Measurements from ENCODE around the gene LRP8.
A peak's percentile ranks its signal among the peaks of the same experiment; 100 is the strongest.

LRP8 gene

GRCh38 chr1:53297195-53297594 is 30.7 kb downstream of the LRP8 start:
- Histone ChIP-seq H4K20me1 (ENCODE audit: insufficient read depth) (peaks cover 18% of the 10 kb centered on the region), H3K4me1 (ENCODE audit: low read depth, poor library complexity, severe bottlenecking) (peaks cover 47% of the 10 kb centered on the region), H3K4me3 (IDR thresholded peaks at IDR 0.05; ENCODE audit: insufficient read depth, low read depth, low read length) (no peak overlapping the region), H3K27me3 (ENCODE audit: insufficient read depth, low read depth) (no peaks in the 10 kb centered on the region), H3K9ac (no peak overlapping the region), H3K36me3 (ENCODE audit: insufficient read depth) (no peaks in the 10 kb centered on the region), H2AFZ (ENCODE audit: low read depth) (no peak overlapping the region), H3K4me2 (no peak overlapping the region), H3K79me2 (ENCODE audit: insufficient read depth, low read depth) (peaks cover 89% of the 10 kb centered on the region), H3K27ac (no peak overlapping the region)
- TF ChIP-seq, protein P1, sequence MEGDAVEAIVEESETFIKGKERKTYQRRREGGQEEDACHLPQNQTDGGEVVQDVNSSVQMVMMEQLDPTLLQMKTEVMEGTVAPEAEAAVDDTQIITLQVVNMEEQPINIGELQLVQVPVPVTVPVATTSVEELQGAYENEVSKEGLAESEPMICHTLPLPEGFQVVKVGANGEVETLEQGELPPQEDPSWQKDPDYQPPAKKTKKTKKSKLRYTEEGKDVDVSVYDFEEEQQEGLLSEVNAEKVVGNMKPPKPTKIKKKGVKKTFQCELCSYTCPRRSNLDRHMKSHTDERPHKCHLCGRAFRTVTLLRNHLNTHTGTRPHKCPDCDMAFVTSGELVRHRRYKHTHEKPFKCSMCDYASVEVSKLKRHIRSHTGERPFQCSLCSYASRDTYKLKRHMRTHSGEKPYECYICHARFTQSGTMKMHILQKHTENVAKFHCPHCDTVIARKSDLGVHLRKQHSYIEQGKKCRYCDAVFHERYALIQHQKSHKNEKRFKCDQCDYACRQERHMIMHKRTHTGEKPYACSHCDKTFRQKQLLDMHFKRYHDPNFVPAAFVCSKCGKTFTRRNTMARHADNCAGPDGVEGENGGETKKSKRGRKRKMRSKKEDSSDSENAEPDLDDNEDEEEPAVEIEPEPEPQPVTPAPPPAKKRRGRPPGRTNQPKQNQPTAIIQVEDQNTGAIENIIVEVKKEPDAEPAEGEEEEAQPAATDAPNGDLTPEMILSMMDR (conservative IDR thresholded peaks at IDR 0.05; ENCODE audit: low read depth, low read length), result no peak

DNA sequence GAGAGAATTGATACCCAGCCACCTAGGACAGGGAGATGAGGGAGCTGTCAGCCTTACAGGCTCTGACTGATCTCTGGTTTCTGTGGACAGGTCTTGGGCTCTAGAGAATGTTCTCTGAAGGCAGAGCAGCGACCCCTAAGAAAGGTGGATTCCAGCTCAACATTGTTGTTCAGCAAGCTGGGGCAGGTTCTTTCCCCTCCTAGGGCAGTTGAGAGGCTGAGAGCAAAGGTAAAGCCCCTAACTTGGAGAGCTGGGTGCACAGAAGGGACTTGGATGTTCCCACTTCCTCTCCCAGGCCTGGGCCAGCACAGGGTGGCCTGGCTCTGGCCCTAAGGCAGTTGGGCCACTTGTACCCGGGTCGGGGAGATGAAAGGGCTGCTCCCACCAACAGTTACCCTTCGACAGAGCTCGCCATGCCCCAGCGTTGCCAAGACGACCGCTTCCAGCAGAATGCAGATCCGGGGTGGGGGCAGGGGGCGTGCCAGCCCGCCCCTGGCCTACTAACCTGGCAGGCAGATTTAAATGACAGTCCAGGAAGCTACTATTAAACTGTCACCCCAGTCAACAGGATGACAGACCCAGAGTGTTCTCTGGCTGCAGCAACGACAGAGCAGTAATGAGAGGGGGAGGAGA is 31.6 kb downstream of the LRP8 start:
- no peak overlapping the region for H3K4me2 ChIP-seq
- no peak overlapping the region for H3K4me3 ChIP-seq (IDR thresholded peaks at IDR 0.05; ENCODE audit: insufficient read depth, low read depth, low read length)
- H2AFZ ChIP-seq (ENCODE audit: low read depth), result no peak overlapping the region
- peaks cover 16% of the 10 kb centered on the region for H4K20me1 ChIP-seq (ENCODE audit: insufficient read depth)
- H3K27me3 ChIP-seq (ENCODE audit: insufficient read depth, low read depth), result no peaks in the 10 kb centered on the region
- no peak overlapping the region for H3K9ac ChIP-seq
- no peaks in the 10 kb centered on the region for H3K36me3 ChIP-seq (ENCODE audit: insufficient read depth)
- peaks cover 90% of the 10 kb centered on the region for H3K79me2 ChIP-seq (ENCODE audit: insufficient read depth, low read depth)
- TF ChIP-seq, protein P1 (conservative IDR thresholded peaks at IDR 0.05; ENCODE audit: low read depth, low read length), result no peak
- H3K4me1 ChIP-seq (ENCODE audit: low read depth, poor library complexity, severe bottlenecking), result peaks cover 47% of the 10 kb centered on the region
- H3K27ac ChIP-seq, result no peak overlapping the region

DNA sequence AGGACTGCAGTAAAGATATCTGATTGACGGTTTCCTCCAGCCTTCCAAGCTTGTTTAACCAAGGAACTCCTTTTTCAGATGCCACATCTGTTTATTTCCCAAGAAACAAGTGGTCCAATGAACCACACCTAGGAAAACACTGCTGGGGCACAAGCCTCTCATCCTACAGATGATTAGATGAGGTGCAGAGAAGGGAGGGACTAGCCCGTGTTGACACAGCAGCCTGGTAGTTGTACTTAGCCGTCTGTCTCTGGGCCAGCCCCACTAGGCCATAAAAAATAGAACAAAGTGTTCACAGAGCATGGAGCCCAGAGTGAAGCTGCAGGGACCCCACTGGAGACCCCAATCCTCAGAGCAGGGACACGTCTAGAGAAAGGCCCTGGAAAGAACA is 32.1 kb downstream of the LRP8 start:
- H3K4me2 ChIP-seq, result no peak overlapping the region
- H3K27ac ChIP-seq, result no peak overlapping the region
- TF ChIP-seq, protein P1 (conservative IDR thresholded peaks at IDR 0.05; ENCODE audit: low read depth, low read length), result no peak

DNA sequence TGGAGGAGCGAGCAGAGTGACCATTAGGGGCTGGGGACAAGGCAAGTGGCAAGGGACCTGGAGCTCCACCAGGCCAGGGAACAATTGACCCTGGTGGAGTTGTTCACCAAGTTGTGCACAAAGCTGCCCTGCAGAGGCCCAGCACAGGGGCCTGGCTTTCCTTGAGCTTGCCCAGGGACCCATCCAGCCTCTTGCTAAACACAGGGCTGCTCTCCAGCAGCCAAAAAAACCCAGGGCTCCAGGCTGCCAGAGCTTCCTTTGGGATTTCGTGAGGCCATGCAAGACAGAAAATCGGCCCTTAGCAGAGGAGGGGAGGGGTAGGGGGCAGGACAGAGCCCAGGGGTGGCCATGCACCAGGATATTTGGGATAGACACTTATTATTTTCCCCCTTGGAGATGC is 32.6 kb downstream of the LRP8 start:
- Histone ChIP-seq H3K79me2 (ENCODE audit: insufficient read depth, low read depth) (peaks cover 80% of the 10 kb centered on the region), H3K4me1 (ENCODE audit: low read depth, poor library complexity, severe bottlenecking) (peaks cover 47% of the 10 kb centered on the region), H4K20me1 (ENCODE audit: insufficient read depth) (peaks cover 15% of the 10 kb centered on the region), H3K4me3 (IDR thresholded peaks at IDR 0.05; ENCODE audit: insufficient read depth, low read depth, low read length) (no peak overlapping the region), H3K4me2 (peak overlapping the region; percentile 17; the same call in 1 of the 2 replicates), H2AFZ (ENCODE audit: low read depth) (no peak overlapping the region), H3K27me3 (ENCODE audit: insufficient read depth, low read depth) (no peaks in the 10 kb centered on the region), H3K36me3 (ENCODE audit: insufficient read depth) (0 out of 2 replicates have a peak, but pooled peaks cover 4% of the 10 kb centered on the region), H3K27ac (no peak overlapping the region), H3K9ac (no peak overlapping the region)
- TF ChIP-seq, protein P1 (conservative IDR thresholded peaks at IDR 0.05; ENCODE audit: low read depth, low read length), result no peak

More for the DNA sequence above, 32.1 kb downstream of the LRP8 start:
- H2AFZ ChIP-seq (ENCODE audit: low read depth), result no peak overlapping the region
- no peak overlapping the region for H3K9ac ChIP-seq
- peaks cover 85% of the 10 kb centered on the region for H3K79me2 ChIP-seq (ENCODE audit: insufficient read depth, low read depth)
- no peaks in the 10 kb centered on the region for H3K27me3 ChIP-seq (ENCODE audit: insufficient read depth, low read depth)
- H3K4me1 ChIP-seq (ENCODE audit: low read depth, poor library complexity, severe bottlenecking), result peaks cover 47% of the 10 kb centered on the region
- H3K4me3 ChIP-seq (IDR thresholded peaks at IDR 0.05; ENCODE audit: insufficient read depth, low read depth, low read length), result no peak overlapping the region
- peaks cover 15% of the 10 kb centered on the region for H4K20me1 ChIP-seq (ENCODE audit: insufficient read depth)
- H3K36me3 ChIP-seq (ENCODE audit: insufficient read depth), result no peaks in the 10 kb centered on the region

Measured in KMS-11 (cell line).